HG02943 (cell line): Measurements from ENCODE around the gene TRAF3IP1.
A peak's percentile ranks its signal among the peaks of the same experiment; 100 is the strongest.

Experiments used
- ATAC-seq: cut with Tn5 transposase; IDR thresholded peaks from one replicate; pipeline ENCODE4 v1.9.1; 2021; ENCODE audit warnings: mild to moderate bottlenecking, low read depth, moderate library complexity; ENCODE audit not compliant: unreplicated experiment

The TRAF3IP1 gene

GRCh38 chr2:238420878-238421694 lies 100.8 kb downstream of the TRAF3IP1 start:
- ATAC-seq = no peak

GRCh38 chr2:238421695-238422035 lies 101.3 kb downstream of the TRAF3IP1 start:
- ATAC-seq = no peak

- ATAC-seq = no peak
These were observed 102.0 kb downstream of the TRAF3IP1 start for GRCh38 chr2:238422285-238422684.

- no peak for ATAC-seq
These were observed 102.6 kb downstream of the TRAF3IP1 start for GRCh38 chr2:238422940-238423339.

GRCh38 chr2:238423561-238424312 lies 103.4 kb downstream of the TRAF3IP1 start:
- ATAC-seq = no peak

GRCh38 chr2:238424313-238424700 lies 104.0 kb downstream of the TRAF3IP1 start:
- no peak for ATAC-seq

GRCh38 chr2:238425505-238425978 lies 105.2 kb downstream of the TRAF3IP1 start:
- ATAC-seq = no peak

- ATAC-seq = peak; percentile 3
These were observed 105.8 kb downstream of the TRAF3IP1 start for GRCh38 chr2:238425979-238426567.

- peak; percentile 88 for ATAC-seq
These were observed 106.5 kb downstream of the TRAF3IP1 start, which contains the start of gene ASB1 for GRCh38 chr2:238426568-238427434. ASB1 (plus strand) TSS chr2:238426927; CDS start chr2:238427071, 144 bp downstream.

- ATAC-seq = peak; percentile 16
These were observed 107.3 kb downstream of the TRAF3IP1 start for GRCh38 chr2:238427435-238428162.

GRCh38 chr2:238428866-238429265 lies 108.5 kb downstream of the TRAF3IP1 start:
- no peak for ATAC-seq

GRCh38 chr2:238430781-238431180 lies 110.5 kb downstream of the TRAF3IP1 start:
- no peak for ATAC-seq

GRCh38 chr2:238431456-238431855 lies 111.1 kb downstream of the TRAF3IP1 start:
- ATAC-seq = no peak

- ATAC-seq = no peak
These were observed 113.1 kb downstream of the TRAF3IP1 start for GRCh38 chr2:238433300-238433915.

GRCh38 chr2:238433941-238434845 lies 113.9 kb downstream of the TRAF3IP1 start:
- no peak for ATAC-seq

GRCh38 chr2:238434846-238435751 lies 114.8 kb downstream of the TRAF3IP1 start:
- ATAC-seq = no peak

GRCh38 chr2:238435752-238436096 lies 115.4 kb downstream of the TRAF3IP1 start:
- no peak for ATAC-seq
